ENCODE results near the gene KCNJ16.
"Not testable (repeated sequence)": the region's sequence is repeated elsewhere in the genome, so short reads cannot be mapped to it uniquely, and the experiment has no call there.

The KCNJ16 gene

DNA sequence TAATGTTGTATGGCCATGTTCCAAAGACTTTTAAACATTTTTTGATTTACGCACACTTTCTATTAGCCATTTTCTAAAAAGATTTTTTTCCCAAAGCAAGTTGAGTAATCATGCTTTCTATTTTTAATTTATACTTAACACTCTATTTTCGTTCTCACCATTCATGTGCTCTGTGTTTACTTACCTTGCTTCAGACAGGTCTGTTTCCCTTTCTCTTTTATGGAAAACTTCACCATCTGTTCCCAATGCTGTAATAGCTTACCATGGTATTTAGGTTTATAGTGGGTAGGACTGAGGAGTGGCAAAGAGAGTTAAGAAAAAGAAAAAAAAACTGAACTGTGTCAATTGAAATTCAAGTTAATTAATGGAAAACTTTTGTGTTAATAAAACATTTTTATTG lies 37.5 kb upstream of the KCNJ16 start:
- no peak for DNase-seq (ENCODE audit: low read depth)
- no peak for TF ChIP-seq CTCF (IDR thresholded peaks at IDR 0.05; ENCODE audit: low read length, missing control alignments)
- no peak overlapping the region for H3K4me3 ChIP-seq (replicated peaks; ENCODE audit: low read depth, low read length)

GRCh38 chr17:70040336-70040735 lies 34.7 kb upstream of the KCNJ16 start:
- TF ChIP-seq CTCF (IDR thresholded peaks at IDR 0.05; ENCODE audit: low read length, missing control alignments), result no peak
- no peak overlapping the region for H3K4me3 ChIP-seq (replicated peaks; ENCODE audit: low read depth, low read length)
- peak; percentile 44 for DNase-seq (ENCODE audit: low read depth)

DNA sequence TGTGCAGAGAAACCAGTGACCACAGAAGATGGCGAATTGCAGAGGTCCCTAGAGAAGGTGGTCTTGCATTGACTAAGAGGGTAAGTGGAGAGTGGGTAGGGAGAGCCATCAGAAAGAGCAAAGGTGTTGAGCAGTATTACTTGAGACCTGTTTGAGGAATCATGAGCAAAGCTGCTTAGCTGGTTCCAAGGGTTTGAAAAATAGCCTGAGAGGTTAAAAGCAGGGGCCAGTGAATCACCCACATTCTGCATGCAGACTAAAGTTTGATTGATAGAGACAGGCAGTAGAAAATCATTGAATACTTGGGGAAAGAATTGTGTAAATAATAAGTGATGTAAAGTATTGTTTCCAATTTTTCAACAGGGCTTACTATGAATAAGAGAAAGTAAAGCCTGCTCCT lies 34.0 kb upstream of the KCNJ16 start:
- DNase-seq (ENCODE audit: low read depth), result no peak

DNA sequence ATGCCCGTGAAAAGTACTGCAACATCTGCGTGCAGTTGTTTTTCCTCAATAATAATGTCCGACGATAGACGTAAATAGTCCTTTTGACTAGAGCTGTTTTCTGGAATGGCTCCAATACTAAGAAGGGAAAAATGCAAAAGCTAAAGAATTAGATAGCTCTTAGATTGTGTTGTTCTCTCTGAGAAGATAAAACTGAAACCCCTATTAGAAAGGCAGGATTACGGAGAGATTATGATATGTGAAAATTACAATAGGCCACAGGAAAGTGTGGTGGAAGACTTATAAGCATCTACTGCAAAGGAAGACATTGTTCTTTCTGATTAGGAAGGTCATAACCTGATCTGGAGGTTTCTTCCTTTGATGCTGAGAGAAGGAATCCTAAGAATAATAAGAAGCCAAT lies 33.5 kb upstream of the KCNJ16 start:
- no peak for DNase-seq (ENCODE audit: low read depth)
- H3K4me3 ChIP-seq (replicated peaks; ENCODE audit: low read depth, low read length), result no peak overlapping the region
- TF ChIP-seq CTCF (IDR thresholded peaks at IDR 0.05; ENCODE audit: low read length, missing control alignments), result no peak

More for the DNA sequence above, 34.0 kb upstream of the KCNJ16 start:
- TF ChIP-seq CTCF (IDR thresholded peaks at IDR 0.05; ENCODE audit: low read length, missing control alignments), result no peak
- H3K4me3 ChIP-seq (replicated peaks; ENCODE audit: low read depth, low read length), result no peak overlapping the region

DNA sequence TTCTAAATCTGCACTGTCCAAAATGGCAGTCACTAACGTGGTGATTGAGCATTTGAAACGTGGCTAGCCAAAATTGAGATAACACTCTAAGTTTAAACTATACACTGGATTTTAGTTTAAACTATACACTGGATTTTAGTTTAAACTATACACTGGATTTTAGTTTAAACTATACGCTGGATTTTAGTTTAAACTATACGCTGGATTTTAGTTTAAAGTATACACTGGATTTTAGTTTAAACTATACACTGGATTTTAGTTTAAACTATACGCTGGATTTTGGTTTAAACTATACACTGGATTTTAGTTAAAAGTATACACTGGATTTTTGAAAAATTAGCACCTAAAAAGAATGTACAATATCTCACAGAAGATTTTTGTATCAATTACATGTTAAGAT lies 29.2 kb upstream of the KCNJ16 start:
- not testable (repeated sequence) for H3K4me3 ChIP-seq (replicated peaks; ENCODE audit: low read depth, low read length)

DNA sequence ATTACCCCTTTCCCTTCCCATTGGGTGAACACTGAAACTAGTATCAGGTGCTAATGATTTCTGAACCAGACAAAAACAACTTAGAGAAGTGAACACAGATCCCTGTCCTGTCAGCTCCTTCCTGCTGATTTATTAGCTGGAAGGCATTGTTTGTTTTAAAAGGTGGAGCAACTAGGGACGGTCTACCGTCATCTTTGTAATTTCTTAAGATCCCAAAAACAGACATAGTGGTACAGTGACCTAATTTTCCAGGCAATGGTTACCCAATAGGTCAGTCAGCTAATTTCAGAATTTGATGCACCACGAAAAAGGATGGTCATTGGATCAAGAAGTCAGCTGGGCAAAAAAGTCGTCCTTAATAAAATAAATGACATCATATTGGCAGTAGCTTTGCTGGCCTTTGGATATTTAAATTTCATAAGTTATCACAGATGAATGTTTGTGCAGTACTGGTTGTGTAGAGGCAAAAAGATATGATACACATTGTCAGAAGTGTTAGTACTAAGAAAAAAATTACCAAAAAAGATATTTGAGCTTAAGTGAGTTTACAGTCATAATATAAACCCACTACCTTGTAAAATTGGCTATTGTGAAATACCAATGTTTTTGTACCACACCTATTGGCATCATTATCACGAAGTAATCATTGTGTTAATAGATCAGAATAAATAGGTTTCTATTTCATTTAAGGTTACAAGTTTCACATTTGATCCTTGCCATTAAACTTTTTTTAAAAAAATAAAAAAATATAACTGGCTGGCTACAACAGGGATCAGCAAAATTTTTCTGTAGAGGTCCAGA lies 27.2 kb upstream of the KCNJ16 start:
- DNase-seq (ENCODE audit: low read depth), result no peak
- H3K4me3 ChIP-seq (replicated peaks; ENCODE audit: low read depth, low read length), result no peak overlapping the region
- no peak for TF ChIP-seq CTCF (IDR thresholded peaks at IDR 0.05; ENCODE audit: low read length, missing control alignments)

More for the DNA sequence above, 29.2 kb upstream of the KCNJ16 start:
- DNase-seq (ENCODE audit: low read depth), result not testable (repeated sequence)

GRCh38 chr17:70049801-70050591 lies 25.0 kb upstream of the KCNJ16 start:
- TF ChIP-seq CTCF (IDR thresholded peaks at IDR 0.05; ENCODE audit: low read length, missing control alignments), result no peak
- no peak for DNase-seq (ENCODE audit: low read depth)
- no peak overlapping the region for H3K4me3 ChIP-seq (replicated peaks; ENCODE audit: low read depth, low read length)
